ENCODE measurements around the gene YTHDF1.

DNA sequence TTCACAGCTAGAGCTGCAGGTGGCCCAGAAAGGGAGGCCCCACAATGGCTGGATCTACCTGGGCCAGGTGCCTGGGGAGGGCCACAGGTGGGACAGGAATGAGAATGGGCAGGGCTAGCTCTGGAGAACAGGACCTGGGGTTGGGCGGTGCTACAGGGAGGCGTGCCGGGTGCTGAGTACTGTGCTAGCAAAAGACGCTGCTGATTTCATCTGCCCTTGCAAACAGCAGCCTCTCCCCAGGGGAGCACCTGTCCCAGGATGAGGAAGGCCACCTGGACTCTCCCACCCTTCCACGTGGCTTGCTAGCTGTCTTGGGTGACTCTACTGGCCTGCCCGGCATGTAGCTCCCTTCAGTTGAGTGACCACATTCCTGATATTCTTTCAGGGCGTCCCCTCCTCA is 6.6 kb upstream of the YTHDF1 start:
- TF ChIP-seq CTCF (IDR thresholded peaks at IDR 0.05) (no peak), POLR2A (IDR thresholded peaks at IDR 0.05) (no peak), EP300 (IDR thresholded peaks at IDR 0.05) (no peak), POLR2AphosphoS5 (IDR thresholded peaks at IDR 0.05) (no peak)

Data from upper lobe of left lung (tissue), 4 donors.